IMR-90 (cell line): ENCODE measurements around the gene CC2D2A. TPM values are rescaled to one million over a fixed set of nuclear protein-coding genes. Genes with fewer than 3 reads are reported as not detected.

Source experiments
- ATAC-seq: fragments of 200-7000 bp; cut with Tn5 transposase; 2 replicates; pipeline ENCODE4 v1.9.1; 2020; ENCODE audit warnings: low read depth, mild to moderate bottlenecking, moderate library complexity
- BruUV-seq: library from RNA; stranded (reverse); fragments of 400-500 nt; replicated peaks from 2 replicates; lab custom pipeline; 2021; lab: Mats Ljungman, UMichigan
- CTCF ChIA-PET: fragments of 300-600 bp; formaldehyde crosslinking; extraction: SDS; loops from one replicate; lab custom pipeline; 2021; ENCODE audit warnings: antibody characterized with exemption; lab: Yijun Ruan, JAX
- POLR2A ChIA-PET: fragments of 300-600 bp; sonication (Branson Sonifier 250); formaldehyde crosslinking; loops from one replicate; lab custom pipeline; 2022; ENCODE audit warnings: antibody characterized with exemption; ENCODE audit not compliant: unreplicated experiment; lab: Charles Lee
- DNase-seq: peaks from one replicate; pipeline ENCODE4 v3.0.0; 2013
- H2AFZ ChIP-seq: replicated peaks from 2 replicates; pipeline ENCODE3; 2013; ENCODE audit warnings: low read length, mild to moderate bottlenecking; ENCODE audit not compliant: poor library complexity
- H2AK5ac ChIP-seq: 2 replicates; pipeline ENCODE4 v1.6.1; 2013; ENCODE audit warnings: low read depth, low read length, inconsistent platforms
- H2AK9ac ChIP-seq: replicated peaks from 2 replicates; pipeline ENCODE3; 2013; ENCODE audit warnings: mild to moderate bottlenecking, low read depth, low read length, moderate library complexity; ENCODE audit not compliant: poor library complexity
- H2BK120ac ChIP-seq: 2 replicates; pipeline ENCODE4 v1.6.1; 2013; ENCODE audit warnings: low read depth, low read length, inconsistent platforms
- H2BK15ac ChIP-seq: 3 replicates; pipeline ENCODE4 v1.6.1; 2013; ENCODE audit warnings: low read depth, low read length, inconsistent platforms
- H2BK20ac ChIP-seq: 2 replicates; pipeline ENCODE4 v1.6.1; 2013; ENCODE audit warnings: low read depth, mild to moderate bottlenecking, inconsistent platforms, low read length, moderate library complexity
- H2BK5ac ChIP-seq: 2 replicates; pipeline ENCODE4 v1.6.1; 2013; ENCODE audit warnings: mild to moderate bottlenecking, low read depth, low read length, inconsistent platforms; ENCODE audit not compliant: poor library complexity, severe bottlenecking
- H3K14ac ChIP-seq: replicated peaks from 2 replicates; pipeline ENCODE4 v1.6.1; 2013; ENCODE audit warnings: low read depth, low read length, inconsistent platforms
- H3K18ac ChIP-seq: 2 replicates; pipeline ENCODE4 v1.6.1; 2013; ENCODE audit warnings: low read depth, low read length, control low read depth
- H3K23ac ChIP-seq: 2 replicates; pipeline ENCODE4 v1.6.1; 2013; ENCODE audit warnings: low read depth, low read length, inconsistent platforms
- H3K27ac ChIP-seq: 2 replicates; pipeline ENCODE4 v1.5.1; 2013; ENCODE audit warnings: mild to moderate bottlenecking, control low read depth, low read length; ENCODE audit not compliant: insufficient read depth
- H3K27me3 ChIP-seq: 2 replicates; pipeline ENCODE4 v1.6.1; 2013; ENCODE audit warnings: low read length; ENCODE audit not compliant: control insufficient read depth, insufficient read depth
- H3K36me3 ChIP-seq: 2 replicates; pipeline ENCODE4 v1.6.1; 2013; ENCODE audit warnings: low read length, mixed read lengths; ENCODE audit not compliant: control insufficient read depth, insufficient read depth
- H3K4ac ChIP-seq: 2 replicates; pipeline ENCODE4 v1.6.1; 2013; ENCODE audit warnings: low read depth, low read length, inconsistent platforms
- H3K4me1 ChIP-seq: 2 replicates; pipeline ENCODE4 v1.6.1; 2013; ENCODE audit warnings: low read length, mixed read lengths; ENCODE audit not compliant: control insufficient read depth, insufficient read depth
- H3K4me2 ChIP-seq: 2 replicates; pipeline ENCODE4 v1.6.1; 2013; ENCODE audit warnings: low read depth, mild to moderate bottlenecking, control low read depth, low read length, moderate library complexity
- H3K4me3 ChIP-seq: 2 replicates; pipeline ENCODE4 v1.5.1; 2013; ENCODE audit warnings: low read depth, mild to moderate bottlenecking, control low read depth, low read length, moderate library complexity; ENCODE audit not compliant: insufficient read depth
- H3K56ac ChIP-seq: 2 replicates; pipeline ENCODE4 v1.6.1; 2013; ENCODE audit warnings: low read length, inconsistent platforms; ENCODE audit not compliant: insufficient read depth; ENCODE audit errors: extremely low read depth
- H3K79me1 ChIP-seq, 2 experiments: 2 replicates each; pipeline ENCODE4 v1.6.1; 2013; ENCODE audit warnings: low read length in 2 of 2, inconsistent platforms in 1 of 2, low read depth in 1 of 2
- H3K9ac ChIP-seq: 2 replicates; pipeline ENCODE4 v1.6.1; 2013; ENCODE audit warnings: low read depth, low read length, control low read depth
- H3K9me1 ChIP-seq: 2 replicates; pipeline ENCODE4 v1.6.1; 2013; ENCODE audit warnings: low read length, inconsistent platforms; ENCODE audit not compliant: insufficient read depth
- H3K9me3 ChIP-seq: 2 replicates; pipeline ENCODE4 v1.6.1; 2013; ENCODE audit warnings: low read length; ENCODE audit not compliant: control insufficient read depth, insufficient read depth
- H4K20me1 ChIP-seq: 2 replicates; pipeline ENCODE4 v1.6.1; 2013; ENCODE audit warnings: low read length, inconsistent platforms; ENCODE audit not compliant: insufficient read depth
- H4K5ac ChIP-seq: 2 replicates; pipeline ENCODE4 v1.6.1; 2013; ENCODE audit warnings: mild to moderate bottlenecking, low read depth, low read length, control low read depth
- H4K8ac ChIP-seq, 2 experiments: 2 replicates each; pipeline ENCODE4 v1.6.1; 2013; ENCODE audit warnings: low read depth in 2 of 2, low read length in 2 of 2, control low read depth in 1 of 2, inconsistent platforms in 1 of 2
- H4K91ac ChIP-seq: 2 replicates; pipeline ENCODE4 v1.6.1; 2013; ENCODE audit warnings: low read depth, low read length, inconsistent platforms; ENCODE audit not compliant: insufficient read depth
- BHLHE40 ChIP-seq: fragments of 150-350 bp; IDR thresholded peaks from 2 replicates; pipeline ENCODE4 v1.6.1; 2016; ENCODE audit warnings: mild to moderate bottlenecking, low read depth, low read length
- CHD1 ChIP-seq: IDR thresholded peaks from 2 replicates; pipeline ENCODE4 v1.6.1; 2012; ENCODE audit warnings: low read depth, low read length, improper control_type of control experiment
- MAFK ChIP-seq: IDR thresholded peaks from 2 replicates; pipeline ENCODE4 v1.6.1; 2012; ENCODE audit warnings: low read depth, low read length, improper control_type of control experiment
- MAZ ChIP-seq: IDR thresholded peaks from 2 replicates; pipeline ENCODE4 v1.6.1; 2012; ENCODE audit warnings: low read depth, mild to moderate bottlenecking, low read length, improper control_type of control experiment, moderate library complexity, borderline replicate concordance
- NFE2L2 ChIP-seq: fragments of 150-350 bp; IDR thresholded peaks from 2 replicates; pipeline ENCODE4 v1.6.1; 2016; ENCODE audit warnings: low read depth, mild to moderate bottlenecking, low read length
- POLR2A ChIP-seq: IDR thresholded peaks from 2 replicates; pipeline ENCODE4 v1.6.1; 2012; ENCODE audit warnings: mild to moderate bottlenecking, low read depth, low read length
- RFX5 ChIP-seq: IDR thresholded peaks from 2 replicates; pipeline ENCODE4 v1.8.0; 2012; ENCODE audit warnings: low read depth, mild to moderate bottlenecking, low read length, moderate library complexity
- SMC3 ChIP-seq: fragments of 150-350 bp; IDR thresholded peaks from 2 replicates; pipeline ENCODE4 v1.6.1; 2016; ENCODE audit warnings: low read depth, mild to moderate bottlenecking, antibody characterized with exemption, low read length, moderate library complexity
- WGBS, 2 experiments: methylation state at CpG; one replicate each; pipeline versions ENCODE4 v1.1.5 to v1.1.7; 2013; ENCODE audit warnings: missing lambda C conversion rate in 2 of 2; ENCODE audit not compliant: insufficient read length in 1 of 2; ENCODE audit errors: extremely low coverage in 2 of 2; 5-methylcytosine and 5-hydroxymethylcytosine counted together
- dilution Hi-C: fragments of 300-500 bp; cut with HindIII; formaldehyde crosslinking; loops from one replicate; pipeline ENCODE4 v1.14.3; 2018; ENCODE audit warnings: low sequenced_read_pairs; ENCODE audit not compliant: unreplicated experiment
- in situ Hi-C: fragments of 300-500 bp; cut with MboI; formaldehyde crosslinking; loops from 3 replicates; pipeline ENCODE4 v1.14.3; 2019; ENCODE audit warnings: low sequenced_read_pairs, inconsistent platforms, mixed read lengths
- intact Hi-C: fragments of 100-400 bp; cut with micrococcal nuclease; formaldehyde crosslinking; loops from 2 replicates; pipeline ENCODE4 v1.10.0; 2022
- polyA plus RNA-seq, 3 experiments: library from polyadenylated mRNA; depleted of rRNA; stranded (reverse); fragments of >200 nt; gene quantifications; 2 replicates each; pipeline ENCODE4 v1.2.3, GENCODE V29; 2012; ENCODE audit warnings: low replicate concordance in 1 of 3
- total RNA-seq: library from RNA; depleted of rRNA; stranded (reverse); fragments of >200 nt; gene quantifications from 2 replicates; pipeline ENCODE4 v1.2.3, GENCODE V29; 2012
- TF ChIP-seq, protein P1 (sequence below): conservative IDR thresholded peaks from 2 replicates; pipeline ENCODE4 v1.5.1; 2012; ENCODE audit warnings: mild to moderate bottlenecking, low read depth, low read length, improper control_type of control experiment

The CC2D2A gene
- total and polyA plus RNA-seq, 2 of the 4 experiments (the other 2 are of a cell fraction): 20.8 to 26.3 TPM

DNA sequence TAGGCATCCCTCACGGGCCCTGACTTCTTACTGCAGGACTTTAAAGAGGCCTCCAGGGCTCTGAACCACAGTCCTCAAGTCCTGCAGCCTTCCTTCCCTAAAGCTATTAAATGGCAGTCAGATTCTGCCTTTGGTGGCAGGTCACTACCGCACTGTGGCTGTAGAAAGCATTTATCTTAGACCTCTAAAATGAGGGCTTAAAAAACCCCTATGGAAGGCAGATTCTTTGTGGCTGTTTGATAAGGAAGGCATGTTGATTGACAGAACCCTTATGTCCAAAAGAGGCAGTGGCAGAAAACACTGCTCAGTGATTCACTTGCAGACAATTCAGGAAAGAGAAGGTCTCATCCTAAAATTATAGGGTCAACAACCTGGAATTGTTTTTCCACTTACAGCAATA lies 106.3 kb downstream of the CC2D2A start:
- TF ChIP-seq MAFK: no peak
- TF ChIP-seq MAZ: no peak
- no peak for TF ChIP-seq NFE2L2
- TF ChIP-seq, protein P1, sequence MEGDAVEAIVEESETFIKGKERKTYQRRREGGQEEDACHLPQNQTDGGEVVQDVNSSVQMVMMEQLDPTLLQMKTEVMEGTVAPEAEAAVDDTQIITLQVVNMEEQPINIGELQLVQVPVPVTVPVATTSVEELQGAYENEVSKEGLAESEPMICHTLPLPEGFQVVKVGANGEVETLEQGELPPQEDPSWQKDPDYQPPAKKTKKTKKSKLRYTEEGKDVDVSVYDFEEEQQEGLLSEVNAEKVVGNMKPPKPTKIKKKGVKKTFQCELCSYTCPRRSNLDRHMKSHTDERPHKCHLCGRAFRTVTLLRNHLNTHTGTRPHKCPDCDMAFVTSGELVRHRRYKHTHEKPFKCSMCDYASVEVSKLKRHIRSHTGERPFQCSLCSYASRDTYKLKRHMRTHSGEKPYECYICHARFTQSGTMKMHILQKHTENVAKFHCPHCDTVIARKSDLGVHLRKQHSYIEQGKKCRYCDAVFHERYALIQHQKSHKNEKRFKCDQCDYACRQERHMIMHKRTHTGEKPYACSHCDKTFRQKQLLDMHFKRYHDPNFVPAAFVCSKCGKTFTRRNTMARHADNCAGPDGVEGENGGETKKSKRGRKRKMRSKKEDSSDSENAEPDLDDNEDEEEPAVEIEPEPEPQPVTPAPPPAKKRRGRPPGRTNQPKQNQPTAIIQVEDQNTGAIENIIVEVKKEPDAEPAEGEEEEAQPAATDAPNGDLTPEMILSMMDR: no peak
- no peak for TF ChIP-seq POLR2A
- no peak for TF ChIP-seq BHLHE40
- TF ChIP-seq RFX5: no peak
- TF ChIP-seq CHD1: no peak
- TF ChIP-seq SMC3: no peak
- CTCF ChIA-PET: no interaction called here

More for the DNA sequence above, 106.3 kb downstream of the CC2D2A start:
- Histone ChIP-seq H2BK5ac (no peak overlapping the region), H2AFZ (no peak overlapping the region), H3K4me2 (no peak overlapping the region), H3K4me3 (no peak overlapping the region), H3K9me3 (no peaks in the 10 kb centered on the region), H3K56ac (no peak overlapping the region), H2AK5ac (no peak overlapping the region), H3K79me1 (no peaks in the 10 kb centered on the region), H4K8ac (no peak overlapping the region), H3K9ac (no peak overlapping the region), H2BK120ac (no peak overlapping the region), H3K23ac (peak overlapping the region; percentile 7; the same call in 1 of the 2 replicates), H4K91ac (no peak overlapping the region), H4K5ac (no peak overlapping the region), H3K27me3 (no peaks in the 10 kb centered on the region), H2BK15ac (no peak overlapping the region), H3K4ac (no peak overlapping the region), H3K4me1 (no peaks in the 10 kb centered on the region; the same call in 1 of the 2 replicates), H4K20me1 (no peaks in the 10 kb centered on the region), H3K27ac (no peak overlapping the region), H2AK9ac (no peak overlapping the region), H3K18ac (no peak overlapping the region), H3K14ac (no peak overlapping the region), H3K36me3 (peaks cover 8% of the 10 kb centered on the region; the same call in 1 of the 2 replicates), H3K9me1 (no peaks in the 10 kb centered on the region), H2BK20ac (no peak overlapping the region)
- DNase-seq (no peak), ATAC-seq (no peak)
- dilution Hi-C loops (no loop called here), in situ Hi-C loops (no loop called here), intact Hi-C loops (no loop called here)
- WGBS, 2 experiments: no CpG with 5 or more reads among the region's 2 CpGs
- POLR2A ChIA-PET: no interaction called here
- BruUV-seq: no TSS peak
